GM23338 (cell line): Measurements from ENCODE around the gene COL4A2. TPM values are rescaled to one million over a fixed set of nuclear protein-coding genes. Genes with fewer than 3 reads are reported as not detected.

Experiments
- ATAC-seq: fragments of 200-7000 bp; cut with Tn5 transposase; 3 replicates; pipeline ENCODE4 v1.9.1; 2020
- DNase-seq: peaks from one replicate; pipeline ENCODE4 v3.0.0-alpha.2; 2015; ENCODE audit warnings: low spot score
- H2AFZ ChIP-seq: fragments of 200-600 bp; sonication (generic); 2 replicates; pipeline ENCODE4 v1.8.0; 2016; ENCODE audit warnings: antibody characterized with exemption, mild to moderate bottlenecking, moderate library complexity
- H3F3A ChIP-seq: fragments of 200-600 bp; sonication (generic); replicated peaks from 2 replicates; pipeline ENCODE4 v1.8.0; 2017; ENCODE audit warnings: antibody characterized with exemption, mixed run types, low read depth
- H3K27ac ChIP-seq: fragments of 200-600 bp; sonication (generic); 2 replicates; pipeline ENCODE4 v1.6.1; 2016; ENCODE audit warnings: low read depth
- H3K27me3 ChIP-seq: fragments of 200-600 bp; sonication (generic); 2 replicates; pipeline ENCODE4 v1.8.0; 2016; ENCODE audit warnings: mild to moderate bottlenecking, mixed run types, moderate library complexity; ENCODE audit not compliant: insufficient read depth
- H3K36me3 ChIP-seq: fragments of 200-600 bp; sonication (generic); 2 replicates; pipeline ENCODE4 v1.8.0; 2016; ENCODE audit warnings: mild to moderate bottlenecking; ENCODE audit not compliant: insufficient read depth
- H3K4me1 ChIP-seq: fragments of 200-600 bp; sonication (generic); 2 replicates; pipeline ENCODE4 v1.8.0; 2016; ENCODE audit warnings: mild to moderate bottlenecking, moderate library complexity; ENCODE audit not compliant: insufficient read depth
- H3K4me2 ChIP-seq: fragments of 200-600 bp; sonication (generic); 2 replicates; pipeline ENCODE4 v1.7.1; 2017; ENCODE audit warnings: mixed run types
- H3K4me3 ChIP-seq: fragments of 200-600 bp; sonication (generic); 2 replicates; pipeline ENCODE4 v1.6.1; 2016; ENCODE audit warnings: mixed run types
- H3K79me2 ChIP-seq: fragments of 200-600 bp; sonication (generic); replicated peaks from 2 replicates; pipeline ENCODE4 v1.8.0; 2017; ENCODE audit warnings: mild to moderate bottlenecking; ENCODE audit not compliant: insufficient read depth
- H3K9me2 ChIP-seq: fragments of 200-600 bp; sonication (generic); 2 replicates; pipeline ENCODE4 v1.8.0; 2017; ENCODE audit not compliant: insufficient read depth
- H4K20me1 ChIP-seq: fragments of 200-600 bp; sonication (generic); replicated peaks from 2 replicates; pipeline ENCODE4 v1.8.0; 2017; ENCODE audit warnings: mild to moderate bottlenecking; ENCODE audit not compliant: insufficient read depth
- H3K27ac Mint-ChIP-seq: 2 replicates; pipeline ENCODE4 v1.8.0; 2020; ENCODE audit warnings: inconsistent platforms, mild to moderate bottlenecking, moderate library complexity, mixed read lengths
- H3K27me3 Mint-ChIP-seq: 3 replicates; pipeline ENCODE4 v1.8.0; 2022; ENCODE audit warnings: low read depth, mild to moderate bottlenecking, moderate library complexity, mixed read lengths, inconsistent platforms; ENCODE audit not compliant: insufficient read depth, poor library complexity
- H3K36me3 Mint-ChIP-seq: 3 replicates; pipeline ENCODE4 v1.8.0; 2021; ENCODE audit warnings: low read depth, mild to moderate bottlenecking, inconsistent platforms, moderate library complexity, mixed read lengths
- H3K4me1 Mint-ChIP-seq: 3 replicates; pipeline ENCODE4 v1.8.0; 2020; ENCODE audit warnings: mild to moderate bottlenecking, inconsistent platforms, mixed read lengths
- H3K4me3 Mint-ChIP-seq: 3 replicates; pipeline ENCODE4 v1.8.0; 2021; ENCODE audit warnings: moderate library complexity, mild to moderate bottlenecking, inconsistent platforms, mixed read lengths
- H3K9me3 Mint-ChIP-seq: 3 replicates; pipeline ENCODE4 v1.8.0; 2020; ENCODE audit warnings: moderate library complexity, mild to moderate bottlenecking, inconsistent platforms, mixed read lengths
- CREB1 ChIP-seq: fragments of 250-450 bp; sonication (Bioruptor Pico); IDR thresholded peaks from 2 replicates; pipeline ENCODE4 v1.5.0; 2020; ENCODE audit warnings: low read depth, mild to moderate bottlenecking, moderate library complexity
- CTCF ChIP-seq, 2 experiments: fragments of 200-600 bp in 1 of 2; sonication (generic) in 1 of 2; conservative IDR thresholded peaks; 2 replicates each; pipeline versions ENCODE4 v1.5.1 to v1.6.1; 2016 to 2017; ENCODE audit warnings: antibody characterized with exemption in 2 of 2, low read depth in 2 of 2, mild to moderate bottlenecking in 2 of 2, moderate library complexity in 1 of 2
- ETS1 ChIP-seq: IDR thresholded peaks from 2 replicates; pipeline ENCODE4 v1.6.1; 2016; ENCODE audit warnings: antibody characterized with exemption
- EZH2 ChIP-seq: fragments of 200-600 bp; sonication (generic); IDR thresholded peaks from one replicate; pipeline ENCODE4 v1.8.0; 2017; ENCODE audit warnings: antibody characterized with exemption, mild to moderate bottlenecking, low read depth; ENCODE audit not compliant: unreplicated experiment
- EZH2phosphoT487 ChIP-seq: fragments of 200-600 bp; sonication (generic); IDR thresholded peaks from one replicate; pipeline ENCODE4 v1.8.1; 2018; ENCODE audit warnings: antibody characterized with exemption; ENCODE audit not compliant: unreplicated experiment
- JUNB ChIP-seq: IDR thresholded peaks from one replicate; pipeline ENCODE4 v1.6.1; 2016; ENCODE audit warnings: antibody characterized with exemption; ENCODE audit not compliant: unreplicated experiment
- NANOG ChIP-seq: IDR thresholded peaks from 2 replicates; pipeline ENCODE4 v1.6.1; 2016; ENCODE audit warnings: antibody characterized with exemption, borderline replicate concordance
- POLR2AphosphoS5 ChIP-seq: IDR thresholded peaks from 2 replicates; pipeline ENCODE4 v1.6.1; 2016; ENCODE audit warnings: antibody characterized with exemption, low read depth
- REST ChIP-seq: IDR thresholded peaks from one replicate; pipeline ENCODE4 v1.6.1; 2018; ENCODE audit warnings: antibody characterized with exemption; ENCODE audit not compliant: unreplicated experiment
- STAT1 ChIP-seq: IDR thresholded peaks from one replicate; pipeline ENCODE4 v1.6.1; 2016; ENCODE audit warnings: antibody characterized with exemption; ENCODE audit not compliant: unreplicated experiment
- ZNF114 ChIP-seq: fragments of 250-450 bp; sonication (Bioruptor Pico); IDR thresholded peaks from 2 replicates; pipeline ENCODE4 v1.5.0; 2020; ENCODE audit warnings: mild to moderate bottlenecking, moderate library complexity
- ZNF331 ChIP-seq: fragments of 250-450 bp; sonication (Bioruptor Pico); IDR thresholded peaks from 2 replicates; pipeline ENCODE4 v1.5.0; 2020; ENCODE audit warnings: low read depth, mild to moderate bottlenecking, moderate library complexity
- ZNF462 ChIP-seq: fragments of 250-450 bp; sonication (Bioruptor Pico); IDR thresholded peaks from 2 replicates; pipeline ENCODE4 v1.5.0; 2020; ENCODE audit warnings: mild to moderate bottlenecking, moderate library complexity
- polyA plus RNA-seq: library from polyadenylated mRNA; unstranded; fragments of >200 nt; fragmentation: Nextera tagmentation; extraction: Ambion mirVana; gene quantifications from 2 replicates; pipeline ENCODE4 v1.2.1, GENCODE V29; 2016
- total RNA-seq: library from RNA; depleted of rRNA; stranded (reverse); fragments of >200 nt; shearing (Covaris generic); gene quantifications from 2 replicates; pipeline ENCODE4 v1.2.3, GENCODE V29; 2014

Gene COL4A2
- total and polyA plus RNA-seq, 2 experiments from 2014 or later = 37.4 to 131 TPM

GRCh38 chr13:110280231-110280813 lies 26.8 kb upstream of the COL4A2 start:
- no peaks in the 10 kb centered on the region for H3K36me3 ChIP-seq
- H3K79me2 ChIP-seq = peaks cover 23% of the 10 kb centered on the region
- no peak for ATAC-seq
- H3K9me3 Mint-ChIP-seq = no peaks in the 10 kb centered on the region
- no peaks in the 10 kb centered on the region for H3K9me2 ChIP-seq
- TF ChIP-seq REST (no peak), ZNF331 (CRISPR knock-in tag) (no peak), POLR2AphosphoS5 (no peak), CREB1 (CRISPR knock-in tag) (no peak), JUNB (no peak), EZH2phosphoT487 (no peak), ZNF114 (CRISPR knock-in tag) (no peak), STAT1 (no peak), ETS1 (no peak), ZNF462 (CRISPR knock-in tag) (no peak), NANOG (no peak), EZH2 (no peak), CTCF (conservative IDR thresholded peaks at IDR 0.05; ENCODE audit: low read depth in 2 of 2) (no peak)
- H3K27me3 ChIP-seq = no peaks in the 10 kb centered on the region
- no peak overlapping the region for H3K4me2 ChIP-seq
- no peaks in the 10 kb centered on the region for H3K36me3 Mint-ChIP-seq
- DNase-seq = no peak
- H2AFZ ChIP-seq = no peak overlapping the region
- H3F3A ChIP-seq = no peaks in the 10 kb centered on the region
- H3K4me1 ChIP-seq = no peaks in the 10 kb centered on the region
- H3K4me3 ChIP-seq = no peak overlapping the region
- peaks cover 2% of the 10 kb centered on the region; the same call in 1 of the 2 replicates for H4K20me1 ChIP-seq
- no peak overlapping the region for H3K4me3 Mint-ChIP-seq
- no peaks in the 10 kb centered on the region for H3K27me3 Mint-ChIP-seq
- H3K4me1 Mint-ChIP-seq = peaks cover 3% of the 10 kb centered on the region; the same call in 1 of the 3 replicates
- H3K27ac ChIP-seq = no peak overlapping the region
- no peak overlapping the region for H3K27ac Mint-ChIP-seq
